SJSA1 (cell line): ENCODE data around the gene FAM9C. TPM values are rescaled to one million over a fixed set of nuclear protein-coding genes. Genes with fewer than 3 reads are reported as not detected.
A peak's percentile ranks its signal among the peaks of the same experiment; 100 is the strongest.

ENCODE experiments used
- DNase-seq, 2 experiments: peaks; one replicate each; pipeline ENCODE4 v3.0.0-alpha.2; 2015 to 2020; ENCODE audit warnings: low spot score in 2 of 2, low read depth in 1 of 2
- H3K27ac ChIP-seq: fragments of 250-450 bp; sonication (Bioruptor Pico); 2 replicates; pipeline ENCODE4 v1.5.1; 2020; ENCODE audit warnings: mild to moderate bottlenecking, moderate library complexity
- H3K27me3 ChIP-seq: fragments of 250-450 bp; sonication (Bioruptor Pico); replicated peaks from 2 replicates; pipeline ENCODE4 v1.5.1; 2020; ENCODE audit warnings: mild to moderate bottlenecking, moderate library complexity
- H3K36me3 ChIP-seq: fragments of 250-450 bp; sonication (Bioruptor Pico); 2 replicates; pipeline ENCODE4 v1.5.1; 2020; ENCODE audit warnings: mild to moderate bottlenecking
- H3K4me1 ChIP-seq: fragments of 250-450 bp; sonication (Bioruptor Pico); replicated peaks from 2 replicates; pipeline ENCODE4 v1.6.1; 2021; ENCODE audit warnings: mild to moderate bottlenecking
- H3K4me3 ChIP-seq: fragments of 250-450 bp; sonication (Bioruptor Pico); 2 replicates; pipeline ENCODE4 v1.5.1; 2020; ENCODE audit warnings: mild to moderate bottlenecking
- H3K9me3 ChIP-seq: fragments of 250-450 bp; sonication (Bioruptor Pico); replicated peaks from 2 replicates; pipeline ENCODE4 v1.5.1; 2020; ENCODE audit warnings: mild to moderate bottlenecking
- total RNA-seq: library from RNA; depleted of rRNA; stranded (reverse); fragments of >200 nt; shearing (Covaris generic); gene quantifications from 2 replicates; pipeline ENCODE4 v1.2.3, GENCODE V29; 2014

Gene FAM9C
- total RNA-seq, 1 experiment from 2014 or later = not detected

DNA sequence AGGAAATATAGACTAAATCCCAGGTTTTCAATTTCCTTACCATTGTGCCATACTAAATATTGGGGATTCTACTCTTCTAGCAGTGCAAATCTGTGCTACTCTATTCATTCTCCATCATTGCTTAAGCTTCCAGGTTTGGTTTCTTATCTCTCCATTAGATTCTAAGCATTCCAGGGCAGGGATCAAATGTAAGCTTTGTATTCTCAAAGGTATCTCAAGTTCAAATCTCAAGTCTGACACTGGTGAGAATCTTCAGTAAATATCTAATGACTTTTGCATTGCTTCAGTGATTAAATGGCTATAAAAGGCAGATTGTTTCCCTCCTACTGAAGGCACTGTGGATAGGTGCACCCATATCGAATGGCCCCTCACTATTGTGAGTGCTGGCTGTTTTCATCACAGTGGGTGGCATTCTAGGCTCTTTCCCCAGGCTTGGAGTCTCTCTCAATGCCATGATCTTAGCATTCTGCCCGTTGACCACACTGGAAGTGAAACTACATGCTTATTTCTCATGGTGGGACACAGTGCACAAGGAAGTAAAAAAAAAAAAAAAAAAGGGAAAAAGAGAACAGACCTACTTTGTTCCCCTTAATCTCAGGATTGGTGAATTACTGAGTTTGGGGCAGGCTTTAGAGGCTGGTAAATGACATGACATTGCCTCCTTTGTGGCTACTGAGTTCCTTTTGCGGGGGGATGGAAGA, 28.7 kb downstream of the FAM9C start:
- peaks cover 36% of the 10 kb centered on the region for H3K4me1 ChIP-seq
- H3K27me3 ChIP-seq = no peaks in the 10 kb centered on the region
- peak overlapping the region; percentile 56 for H3K27ac ChIP-seq
- H3K4me3 ChIP-seq = no peak overlapping the region
- H3K9me3 ChIP-seq = no peaks in the 10 kb centered on the region
- no peaks in the 10 kb centered on the region for H3K36me3 ChIP-seq
- DNase-seq = peak in 1 of 2 experiments; percentile 56

DNA sequence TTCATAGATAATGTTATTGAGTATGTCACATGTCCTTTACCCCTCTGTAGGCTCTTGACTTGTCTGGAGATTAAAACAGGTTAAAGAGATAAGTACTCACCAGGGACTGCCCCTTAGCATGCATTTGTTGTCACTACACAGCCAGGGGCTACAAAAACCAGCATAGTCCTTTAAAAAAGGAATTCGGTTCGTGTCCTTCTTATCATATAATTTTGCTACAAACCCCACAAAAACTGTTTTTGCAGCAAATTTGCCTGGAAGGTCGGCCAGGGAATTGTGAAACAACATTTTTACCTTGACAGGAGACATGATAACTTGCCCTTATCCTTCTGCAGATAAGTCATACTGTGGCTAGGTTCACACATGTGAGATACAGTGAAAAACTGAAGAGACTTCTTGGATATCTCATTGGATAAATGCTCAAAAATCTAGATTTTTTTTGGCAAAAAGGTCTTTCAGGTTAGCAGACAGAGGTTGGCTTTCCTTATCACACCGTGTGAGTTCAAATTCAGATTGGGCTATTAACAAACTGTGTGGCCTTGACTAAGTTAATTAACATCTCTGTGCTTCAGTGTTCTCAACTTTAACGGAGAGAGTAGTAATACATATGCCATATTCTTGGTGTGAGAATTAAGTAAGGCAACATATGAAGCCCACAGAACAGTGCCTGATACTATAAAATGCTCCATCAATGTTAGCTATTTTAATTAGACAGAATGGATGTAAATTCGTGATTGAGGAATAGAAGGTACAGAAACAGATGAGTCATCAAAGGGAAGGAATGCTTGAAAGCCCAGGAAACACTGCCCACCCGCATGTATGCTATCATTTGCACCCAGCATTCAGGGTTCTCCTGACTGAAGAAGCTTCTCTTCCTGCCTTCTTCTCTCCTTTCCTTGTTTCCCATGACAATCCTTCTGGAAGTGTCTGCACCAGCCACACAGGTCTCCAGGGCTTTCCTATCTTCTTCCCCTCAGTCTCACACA, 30.0 kb downstream of the FAM9C start:
- peak; percentile 47 to 48 for DNase-seq
- H3K27ac ChIP-seq = peak overlapping the region; percentile 69
- H3K27me3 ChIP-seq = no peaks in the 10 kb centered on the region
- no peaks in the 10 kb centered on the region for H3K36me3 ChIP-seq
- no peaks in the 10 kb centered on the region for H3K9me3 ChIP-seq
- H3K4me3 ChIP-seq = no peak overlapping the region
- peaks cover 34% of the 10 kb centered on the region for H3K4me1 ChIP-seq

DNA sequence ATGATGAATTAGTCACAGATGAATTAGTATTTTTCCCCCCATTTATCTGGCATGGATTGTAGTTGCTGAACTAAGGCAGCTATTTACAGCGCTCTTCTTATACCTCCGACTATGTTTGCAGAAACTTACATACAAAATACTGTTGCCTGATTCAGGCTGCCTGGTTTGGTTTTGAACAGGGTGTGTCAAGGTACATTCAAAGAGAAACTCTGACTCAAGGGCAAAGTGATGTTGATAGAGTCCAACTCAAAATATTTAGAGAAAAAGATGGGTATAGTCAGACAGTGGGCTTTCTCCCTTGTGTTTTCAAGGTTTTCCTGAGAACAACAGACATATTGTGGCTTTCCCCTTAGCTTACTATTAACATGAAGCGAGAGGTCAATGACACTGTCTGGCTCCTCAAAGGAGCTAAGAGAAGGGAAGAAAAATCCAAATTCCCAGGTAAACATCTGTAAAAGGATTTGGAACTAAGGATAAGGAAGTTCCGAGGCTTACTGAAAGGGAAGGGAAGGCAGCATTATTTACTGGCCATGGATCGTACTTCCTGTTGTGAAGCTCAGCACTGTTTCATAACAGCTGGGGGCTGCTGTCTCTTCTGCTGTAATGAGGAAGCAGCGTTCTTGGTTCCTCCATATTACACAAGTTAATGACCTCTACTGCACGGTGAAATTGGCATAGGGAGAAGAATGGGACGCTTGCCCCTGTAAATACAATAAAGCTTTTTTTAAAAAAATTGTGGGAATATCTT, 30.9 kb downstream of the FAM9C start:
- H3K27ac ChIP-seq = peak overlapping the region; percentile 69
- DNase-seq = no peak
- H3K4me3 ChIP-seq = no peak overlapping the region
- H3K27me3 ChIP-seq = no peaks in the 10 kb centered on the region
- no peaks in the 10 kb centered on the region for H3K36me3 ChIP-seq
- no peaks in the 10 kb centered on the region for H3K9me3 ChIP-seq
- peaks cover 41% of the 10 kb centered on the region for H3K4me1 ChIP-seq

DNA sequence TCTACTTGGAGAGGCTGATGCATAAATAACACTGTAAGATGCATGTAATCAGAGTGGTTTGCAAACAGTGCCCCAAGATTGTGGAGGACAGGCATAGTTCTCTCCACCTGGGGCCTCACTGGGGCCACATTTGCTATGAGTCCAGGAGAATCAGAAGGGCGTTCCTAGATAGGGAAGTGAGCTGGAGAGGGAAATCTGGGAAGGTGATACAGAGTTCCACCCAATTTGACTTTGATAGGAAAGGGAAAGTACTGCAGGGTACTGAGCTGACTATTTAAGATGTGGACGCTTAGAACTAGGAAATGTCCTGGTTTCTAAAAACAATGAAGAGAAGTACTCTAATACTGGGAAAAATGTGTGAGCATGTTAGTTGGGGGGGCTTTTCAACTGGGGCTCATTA, 33.9 kb downstream of the FAM9C start:
- Histone ChIP-seq H3K4me3 (no peak overlapping the region), H3K4me1 (peaks cover 47% of the 10 kb centered on the region), H3K9me3 (no peaks in the 10 kb centered on the region), H3K27ac (no peak overlapping the region), H3K27me3 (no peaks in the 10 kb centered on the region), H3K36me3 (no peaks in the 10 kb centered on the region)
- DNase-seq = no peak

DNA sequence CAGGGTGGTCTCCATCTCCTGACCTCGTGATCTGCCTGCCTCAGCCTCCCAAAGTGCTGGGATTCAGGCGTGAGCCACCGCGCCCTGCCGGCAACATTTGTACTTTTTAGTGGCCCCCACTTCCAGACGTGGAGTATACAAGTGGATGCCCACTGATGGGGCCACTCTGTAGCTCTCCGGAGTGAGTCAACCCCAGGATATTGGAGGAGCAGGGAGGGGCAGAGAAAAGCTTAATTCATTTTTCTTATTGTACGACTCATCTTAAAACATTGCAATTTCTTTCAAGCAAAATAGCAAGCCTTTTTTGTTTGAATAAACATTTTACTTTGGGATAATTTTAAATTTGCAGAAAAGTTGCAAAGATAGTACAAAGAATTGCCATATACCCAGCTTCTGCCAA, 34.6 kb downstream of the FAM9C start:
- Histone ChIP-seq H3K4me3 (no peak overlapping the region), H3K27me3 (no peaks in the 10 kb centered on the region), H3K27ac (no peak overlapping the region), H3K36me3 (no peaks in the 10 kb centered on the region), H3K9me3 (no peaks in the 10 kb centered on the region), H3K4me1 (peaks cover 40% of the 10 kb centered on the region)
- DNase-seq = no peak

DNA sequence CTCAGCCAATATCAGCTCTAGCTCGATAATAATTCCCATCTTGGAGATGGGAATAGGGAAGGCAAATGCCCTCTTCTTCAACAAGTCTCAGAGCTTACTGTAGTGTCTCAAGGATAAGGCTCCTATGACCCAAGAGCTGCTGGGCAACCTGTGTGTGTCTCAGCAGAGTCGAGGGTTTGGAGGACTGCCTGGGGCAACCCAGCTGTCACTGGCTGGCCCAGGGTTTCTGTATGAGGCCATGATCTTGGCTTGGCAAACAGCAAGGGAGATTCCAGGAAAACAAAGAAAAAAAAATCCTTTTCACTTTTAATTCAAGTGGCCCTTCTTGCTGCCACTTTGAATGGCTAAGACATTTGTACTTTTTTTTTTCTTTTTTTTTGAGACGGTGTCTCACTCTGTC, 35.1 kb downstream of the FAM9C start:
- H3K4me1 ChIP-seq = peaks cover 35% of the 10 kb centered on the region
- no peaks in the 10 kb centered on the region for H3K36me3 ChIP-seq
- no peak for DNase-seq
- no peaks in the 10 kb centered on the region for H3K9me3 ChIP-seq
- H3K27me3 ChIP-seq = no peaks in the 10 kb centered on the region
- no peak overlapping the region for H3K27ac ChIP-seq
- H3K4me3 ChIP-seq = no peak overlapping the region

DNA sequence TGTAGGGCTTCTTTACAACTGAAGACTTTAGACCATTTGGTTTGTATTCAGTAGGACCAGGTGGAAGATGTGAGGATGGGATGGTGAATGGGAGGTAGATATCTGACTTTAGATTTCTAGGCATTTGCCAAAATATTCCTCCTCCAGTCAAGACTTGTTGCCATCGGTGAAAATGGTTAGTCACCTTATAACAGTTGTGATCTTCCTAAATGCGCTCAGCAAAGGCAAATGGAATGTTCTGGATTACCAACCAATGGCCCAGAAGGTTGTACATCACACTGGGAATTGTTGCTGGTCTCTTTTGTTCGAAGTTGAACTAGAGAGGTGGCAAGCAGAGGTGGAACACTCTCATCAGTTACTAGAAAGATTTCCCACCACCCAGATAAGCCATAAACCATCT, 35.6 kb downstream of the FAM9C start:
- H3K4me1 ChIP-seq = peaks cover 31% of the 10 kb centered on the region
- H3K9me3 ChIP-seq = no peaks in the 10 kb centered on the region
- no peaks in the 10 kb centered on the region for H3K27me3 ChIP-seq
- H3K27ac ChIP-seq = no peak overlapping the region
- no peaks in the 10 kb centered on the region for H3K36me3 ChIP-seq
- no peak overlapping the region for H3K4me3 ChIP-seq
- no peak for DNase-seq

DNA sequence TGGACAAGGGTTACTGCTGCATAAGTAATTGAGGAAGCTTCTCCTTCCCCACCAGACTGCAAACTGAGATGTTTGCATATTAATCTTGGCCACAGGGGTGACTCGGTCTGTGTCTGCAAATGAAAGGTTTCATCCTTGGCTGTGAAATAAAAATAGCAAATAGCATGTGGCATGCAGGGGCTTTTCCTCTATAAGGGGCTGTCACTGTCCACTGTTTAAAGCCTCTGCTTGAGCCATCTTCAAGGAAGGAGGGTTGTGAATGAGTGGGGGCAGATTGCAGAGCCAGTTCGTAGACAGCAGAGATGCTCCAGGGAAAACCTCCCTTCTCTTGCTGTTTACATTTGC, 36.3 kb downstream of the FAM9C start:
- H3K36me3 ChIP-seq = no peaks in the 10 kb centered on the region
- H3K27ac ChIP-seq = no peak overlapping the region
- no peak overlapping the region for H3K4me3 ChIP-seq
- H3K27me3 ChIP-seq = no peaks in the 10 kb centered on the region
- DNase-seq = no peak
- H3K9me3 ChIP-seq = no peaks in the 10 kb centered on the region
- peaks cover 24% of the 10 kb centered on the region for H3K4me1 ChIP-seq

DNA sequence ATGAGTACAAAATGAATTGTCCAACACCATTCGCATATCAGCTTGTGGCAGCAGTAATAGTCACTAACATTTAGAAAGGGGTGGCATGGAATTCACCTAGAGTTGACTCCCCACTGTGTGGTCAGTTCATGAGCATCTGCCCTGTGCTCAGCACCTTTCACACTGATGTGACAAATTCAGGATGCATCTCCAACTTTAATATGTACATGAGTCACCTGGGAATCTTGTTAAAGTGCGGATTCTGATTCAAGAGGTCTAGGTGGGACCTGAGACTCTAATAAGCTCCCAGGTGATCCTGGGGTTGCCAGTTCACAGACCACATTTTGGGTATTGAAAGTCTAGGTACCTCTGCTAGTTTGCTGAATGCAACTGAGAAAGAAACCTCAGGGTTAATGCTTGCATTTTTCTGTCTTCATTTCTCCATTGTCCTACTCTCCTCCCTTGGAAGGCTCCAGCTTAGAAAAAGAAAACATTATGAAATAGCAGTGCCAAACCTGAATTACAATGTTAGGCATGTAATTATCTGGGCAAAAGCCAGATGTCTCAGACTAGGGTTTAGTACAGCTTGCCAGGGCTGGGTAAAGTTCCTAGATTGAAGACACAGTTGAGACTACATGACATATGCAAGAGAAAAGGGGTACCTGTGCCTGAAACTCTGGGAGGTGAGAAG, 36.8 kb downstream of the FAM9C start:
- DNase-seq = peak in 1 of 2 experiments; percentile 38
- no peak overlapping the region for H3K27ac ChIP-seq
- no peaks in the 10 kb centered on the region for H3K36me3 ChIP-seq
- peaks cover 24% of the 10 kb centered on the region for H3K4me1 ChIP-seq
- no peak overlapping the region for H3K4me3 ChIP-seq
- no peaks in the 10 kb centered on the region for H3K9me3 ChIP-seq
- H3K27me3 ChIP-seq = no peaks in the 10 kb centered on the region

DNA sequence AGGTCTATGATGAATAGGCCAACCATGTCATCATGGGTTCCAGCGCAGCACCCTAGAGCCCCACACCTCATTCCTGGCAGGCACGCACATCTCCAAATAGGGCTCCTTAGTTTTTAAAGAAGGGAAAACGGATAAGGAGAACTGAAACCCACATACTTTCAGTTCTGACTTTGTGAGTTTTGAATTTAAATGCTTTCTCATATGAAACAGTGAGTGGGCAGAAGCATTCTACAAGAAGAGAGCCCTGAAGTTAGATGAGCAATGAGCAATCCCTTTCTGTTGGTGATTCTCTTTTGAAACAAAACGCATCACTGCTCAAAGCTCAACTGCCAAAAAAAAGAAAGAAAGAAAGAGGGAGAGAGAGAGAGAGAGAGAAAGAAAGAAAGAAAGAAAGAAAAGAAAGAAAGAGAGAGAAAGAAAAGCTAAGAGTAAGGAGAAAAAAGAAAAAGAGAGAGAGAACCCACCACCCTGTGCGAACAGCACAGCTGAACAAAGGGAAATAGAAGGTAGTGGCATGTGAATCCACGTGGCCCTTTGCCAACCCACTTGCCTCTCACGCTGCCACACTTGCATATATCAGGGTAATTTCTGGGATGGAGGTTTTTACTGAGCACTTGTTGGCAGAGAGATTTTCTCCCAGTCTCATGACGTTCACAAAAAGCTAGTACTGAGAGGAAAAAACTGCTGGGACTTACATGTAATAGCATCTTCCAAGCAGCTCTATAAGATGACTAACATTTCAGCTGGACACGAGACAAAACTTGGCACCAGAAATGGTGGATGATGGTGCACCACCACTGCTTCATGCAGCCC, 38.6 kb downstream of the FAM9C start:
- Histone ChIP-seq H3K27me3 (no peaks in the 10 kb centered on the region), H3K9me3 (no peaks in the 10 kb centered on the region), H3K36me3 (no peaks in the 10 kb centered on the region), H3K4me1 (peaks cover 36% of the 10 kb centered on the region), H3K27ac (no peak overlapping the region), H3K4me3 (no peak overlapping the region)
- DNase-seq = no peak

DNA sequence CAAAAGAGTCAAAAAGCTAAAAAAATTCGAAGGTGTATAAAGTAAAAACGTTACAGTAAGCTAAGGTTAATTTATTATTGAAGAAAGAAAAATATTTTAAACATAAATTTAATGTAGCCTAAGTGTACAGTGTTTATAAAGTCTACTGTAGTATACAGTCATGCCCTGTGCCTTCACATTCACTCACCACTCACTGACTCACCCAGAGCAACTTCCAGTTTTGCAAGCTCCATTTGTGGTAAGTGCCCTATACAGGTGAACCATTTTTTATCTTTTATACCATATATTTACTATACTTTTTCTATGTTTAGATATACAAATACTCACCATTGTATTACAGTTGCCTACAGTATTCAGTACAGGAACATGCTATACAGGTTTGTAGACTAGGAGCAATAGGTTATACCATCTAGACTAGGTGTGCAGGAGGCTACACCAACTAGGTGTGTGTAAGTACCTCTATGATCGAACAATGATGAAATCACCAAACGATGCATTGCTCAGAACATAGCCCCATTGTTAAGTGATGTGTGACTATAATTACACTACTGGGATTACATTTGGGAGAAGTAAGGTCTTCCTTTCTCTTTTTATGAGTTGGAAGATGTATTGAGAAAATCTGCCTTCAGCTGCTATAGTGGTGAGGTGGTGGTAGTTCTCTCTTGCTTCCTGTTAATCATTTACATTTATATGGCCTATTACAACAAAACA, 42.3 kb downstream of the FAM9C start:
- peaks cover 35% of the 10 kb centered on the region for H3K4me1 ChIP-seq
- no peaks in the 10 kb centered on the region for H3K27me3 ChIP-seq
- H3K27ac ChIP-seq = no peak overlapping the region
- no peaks in the 10 kb centered on the region for H3K9me3 ChIP-seq
- no peak for DNase-seq
- H3K4me3 ChIP-seq = no peak overlapping the region
- H3K36me3 ChIP-seq = no peaks in the 10 kb centered on the region

DNA sequence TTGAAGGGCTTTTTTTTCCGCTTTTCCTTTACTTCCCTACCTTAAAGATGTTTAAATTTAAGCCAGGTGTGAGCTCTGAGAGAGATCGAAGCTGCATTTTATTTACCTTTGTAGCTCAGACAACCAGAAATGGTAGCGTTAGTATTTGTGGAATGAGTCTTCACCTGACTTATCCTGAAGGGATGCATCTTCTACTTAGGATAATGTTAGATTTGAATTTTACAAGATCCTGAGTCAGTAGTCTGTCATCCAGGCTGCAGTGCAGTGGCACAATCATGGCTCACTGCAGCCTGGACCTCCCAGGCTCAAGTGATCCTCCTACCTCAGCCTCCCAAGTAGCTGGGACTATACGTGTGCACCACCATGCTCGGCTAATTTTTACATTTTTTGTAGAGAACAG, 43.3 kb downstream of the FAM9C start:
- DNase-seq = no peak
- Histone ChIP-seq H3K27me3 (no peaks in the 10 kb centered on the region), H3K4me1 (peaks cover 35% of the 10 kb centered on the region), H3K9me3 (no peaks in the 10 kb centered on the region), H3K36me3 (no peaks in the 10 kb centered on the region), H3K27ac (peak overlapping the region; percentile 42), H3K4me3 (no peak overlapping the region)
